ENCODE data around the gene PEX5L.

GRCh38 chr3:179953993-179954870 lies 82.5 kb downstream of the PEX5L start:
- TF ChIP-seq CTCF (IDR thresholded peaks at IDR 0.05) (no peak), POLR2A (IDR thresholded peaks at IDR 0.05) (no peak)
